SK-N-SH (cell line): ENCODE measurements around the gene PRDM8. TPM values are rescaled to one million over a fixed set of nuclear protein-coding genes. Genes with fewer than 3 reads are reported as not detected.

Experiments used
- CTCF ChIA-PET: fragments of 300-600, 350-600 bp; formaldehyde crosslinking; extraction: SDS; loops from one replicate; lab custom pipeline; 2021; lab: Yijun Ruan, JAX
- POLR2A ChIA-PET: fragments of 350-600 bp; sonication (Branson Sonifier 250); formaldehyde crosslinking; extraction: SDS; loops from one replicate; lab custom pipeline; 2020; ENCODE audit warnings: antibody characterized with exemption, inconsistent platforms; lab: Yijun Ruan, JAX
- DNase-seq: peaks from one replicate; pipeline ENCODE4 v3.0.0; 2012
- H2AFZ ChIP-seq: fragments of 200-600 bp; sonication (generic); 2 replicates; pipeline ENCODE4 v1.8.1; 2016; ENCODE audit warnings: antibody characterized with exemption, mild to moderate bottlenecking, low read depth
- H3F3A ChIP-seq: fragments of 200-600 bp; sonication (generic); replicated peaks from 2 replicates; pipeline ENCODE3; 2016; ENCODE audit warnings: antibody characterized with exemption, mild to moderate bottlenecking; ENCODE audit not compliant: insufficient read depth
- H3K27ac ChIP-seq, 2 experiments: fragments of 200-500 bp in 1 of 2; fragments of 200-600 bp in 1 of 2; sonication (Bioruptor generic) in 1 of 2; sonication (generic), shearing (Covaris generic) in 1 of 2; 2 replicates each; pipeline versions ENCODE4 v1.5.1 to v1.6.1; 2014 to 2016; ENCODE audit warnings: low read depth in 2 of 2, inconsistent platforms in 1 of 2, low read length in 1 of 2, mild to moderate bottlenecking in 1 of 2, mixed read lengths in 1 of 2
- H3K27me3 ChIP-seq: fragments of 200-600 bp; sonication (generic), shearing (Covaris generic); 2 replicates; pipeline ENCODE4 v1.6.1; 2016; ENCODE audit warnings: mixed run types; ENCODE audit not compliant: insufficient read depth
- H3K36me3 ChIP-seq, 2 experiments: fragments of 200-500 bp in 1 of 2; fragments of 200-600 bp in 1 of 2; sonication (Bioruptor generic) in 1 of 2; sonication (generic) in 1 of 2; replicated peaks in 1 of 2; 2 replicates each; pipeline versions ENCODE3 to v1.5.1; 2014 to 2016; ENCODE audit warnings: low read length in 1 of 2, mild to moderate bottlenecking in 1 of 2; ENCODE audit not compliant: insufficient read depth in 2 of 2, control insufficient read depth in 1 of 2
- H3K4me1 ChIP-seq, 2 experiments: fragments of 200-500 bp in 1 of 2; fragments of 200-600 bp in 1 of 2; sonication (Bioruptor generic) in 1 of 2; sonication (generic), shearing (Covaris generic) in 1 of 2; 2 replicates each; pipeline versions ENCODE4 v1.5.1 to v1.6.1; 2014 to 2016; ENCODE audit warnings: low read depth in 1 of 2, low read length in 1 of 2, mixed run types in 1 of 2; ENCODE audit not compliant: insufficient read depth in 2 of 2, control insufficient read depth in 1 of 2
- H3K4me2 ChIP-seq: fragments of 200-600 bp; sonication (generic), shearing (Covaris generic); 2 replicates; pipeline ENCODE4 v1.6.1; 2017; ENCODE audit warnings: mixed run types
- H3K4me3 ChIP-seq, 2 experiments: fragments of 200-500 bp in 1 of 2; fragments of 200-600 bp in 1 of 2; sonication (Bioruptor generic) in 1 of 2; sonication (generic), shearing (Covaris generic) in 1 of 2; 2 replicates each; pipeline versions ENCODE4 v1.5.1 to v1.8.1; 2014 to 2016; ENCODE audit warnings: low read depth in 2 of 2, inconsistent platforms in 1 of 2, low read length in 1 of 2, mild to moderate bottlenecking in 1 of 2, mixed read lengths in 1 of 2, moderate library complexity in 1 of 2
- H3K79me2 ChIP-seq: fragments of 200-600 bp; sonication (generic); 2 replicates; pipeline ENCODE4 v1.8.1; 2017; ENCODE audit warnings: mild to moderate bottlenecking; ENCODE audit not compliant: insufficient read depth
- H3K9ac ChIP-seq: fragments of 200-600 bp; sonication (generic); 2 replicates; pipeline ENCODE4 v1.6.1; 2017; ENCODE audit warnings: mixed run types
- H3K9me2 ChIP-seq: fragments of 200-600 bp; sonication (generic); 2 replicates; pipeline ENCODE4 v1.6.1; 2017; ENCODE audit warnings: mixed run types
- H3K9me3 ChIP-seq: fragments of 200-600 bp; sonication (generic); 2 replicates; pipeline ENCODE4 v1.6.1; 2017; ENCODE audit warnings: mixed run types, mild to moderate bottlenecking, moderate library complexity
- H4K20me1 ChIP-seq: fragments of 200-600 bp; sonication (generic); 2 replicates; pipeline ENCODE4 v1.6.1; 2017; ENCODE audit warnings: mild to moderate bottlenecking, mixed run types; ENCODE audit not compliant: insufficient read depth
- CHD2 ChIP-seq: fragments of 150-350 bp; IDR thresholded peaks from 2 replicates; pipeline ENCODE4 v1.6.1; 2018; ENCODE audit warnings: low read length; ENCODE audit not compliant: partially characterized antibody
- ELF1 ChIP-seq: IDR thresholded peaks from 2 replicates; pipeline ENCODE4 v1.4.0; 2012
- EP300 ChIP-seq, 2 experiments: IDR thresholded peaks; 2 replicates each; pipeline versions ENCODE4 v1.4.0 to v1.6.1; 2012; ENCODE audit warnings: borderline replicate concordance in 1 of 2, low read depth in 1 of 2, low read length in 1 of 2
- EZH2phosphoT487 ChIP-seq: fragments of 200-600 bp; sonication (generic); IDR thresholded peaks from 2 replicates; pipeline ENCODE4 v1.6.1; 2017; ENCODE audit warnings: low read depth, mixed run types, mild to moderate bottlenecking, antibody characterized with exemption, moderate library complexity, borderline replicate concordance
- GABPA ChIP-seq: IDR thresholded peaks from 2 replicates; pipeline ENCODE4 v1.4.0; 2012; ENCODE audit warnings: low read depth, mild to moderate bottlenecking
- MXI1 ChIP-seq: IDR thresholded peaks from 2 replicates; pipeline ENCODE4 v1.6.1; 2012; ENCODE audit warnings: mild to moderate bottlenecking, low read depth, low read length, improper control_type of control experiment
- PBX3 ChIP-seq: IDR thresholded peaks from 2 replicates; pipeline ENCODE4; 2012
- RFX5 ChIP-seq: IDR thresholded peaks from 2 replicates; pipeline ENCODE4 v1.6.1; 2012; ENCODE audit warnings: mild to moderate bottlenecking, improper control_type of control experiment, low read length
- RXRA ChIP-seq: IDR thresholded peaks from 2 replicates; pipeline ENCODE4 v1.4.0; 2012; ENCODE audit warnings: low read depth, mild to moderate bottlenecking, borderline replicate concordance
- SIN3A ChIP-seq: IDR thresholded peaks from 2 replicates; pipeline ENCODE4 v1.6.1; 2012; ENCODE audit warnings: low read depth, mild to moderate bottlenecking, low read length, moderate library complexity, borderline replicate concordance
- SMC3 ChIP-seq: IDR thresholded peaks from 2 replicates; pipeline ENCODE4 v1.6.1; 2012; ENCODE audit warnings: low read depth, low read length, improper control_type of control experiment
- YY1 ChIP-seq: IDR thresholded peaks from 2 replicates; pipeline ENCODE4 v1.4.0; 2012; ENCODE audit warnings: low read depth, mild to moderate bottlenecking
- WGBS: methylation state at CpG from one replicate; pipeline ENCODE4 v1.1.6; 2017; ENCODE audit warnings: low lambda C conversion rate; 5-methylcytosine and 5-hydroxymethylcytosine counted together
- polyA plus RNA-seq, 3 experiments: library from polyadenylated mRNA; depleted of rRNA; stranded (reverse); fragments of >200 nt; gene quantifications; 2 replicates each; pipeline ENCODE4 v1.2.3, GENCODE V29; 2012
- TF ChIP-seq, protein P1 (sequence below): fragments of 150-350 bp; IDR thresholded peaks from 2 replicates; pipeline ENCODE4 v1.6.1; 2017; ENCODE audit warnings: antibody characterized with exemption, low read length, low read depth, borderline replicate concordance
- TF ChIP-seq, protein P2 (sequence below): fragments of 200-600 bp; sonication (generic); IDR thresholded peaks from 2 replicates; pipeline ENCODE4 v1.6.1; 2017; ENCODE audit warnings: antibody characterized with exemption, mild to moderate bottlenecking, moderate library complexity

Gene PRDM8
- polyA plus RNA-seq, 1 of the 3 experiments (the other 2 are of a cell fraction), result 3.5 TPM

DNA sequence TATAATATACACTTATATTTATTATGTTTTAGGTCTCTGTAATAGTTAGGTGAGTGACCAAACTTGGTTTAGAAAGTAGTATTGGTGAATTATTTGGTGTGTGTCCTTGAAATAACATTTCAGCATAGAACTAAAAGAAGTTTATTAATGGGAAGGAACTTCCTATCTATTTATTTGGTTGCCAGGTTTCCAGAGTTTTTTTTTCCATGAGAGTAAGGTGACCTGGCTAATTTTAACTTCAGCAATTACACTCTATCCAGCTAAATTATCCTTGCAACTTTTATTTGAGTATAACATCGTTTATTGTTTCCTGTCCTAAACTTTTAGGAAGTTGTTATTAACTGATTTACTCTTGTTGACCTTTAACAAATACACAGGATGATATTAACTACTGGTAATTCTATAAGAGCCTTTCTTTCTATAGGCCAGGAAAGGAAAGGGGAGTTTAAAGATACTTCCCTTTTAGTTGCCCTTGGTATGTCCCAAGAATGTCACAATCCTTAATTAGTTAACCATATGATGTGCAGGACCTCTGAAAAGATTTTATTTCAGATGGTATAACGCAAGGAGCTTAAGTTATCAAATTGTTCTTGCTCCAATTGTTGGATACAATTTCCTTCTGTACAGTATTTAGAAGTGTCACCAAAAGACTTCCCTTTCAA, 18.9 kb downstream of the PRDM8 start:
- Histone ChIP-seq H2AFZ (no peak overlapping the region), H3K27me3 (no peaks in the 10 kb centered on the region), H3F3A (peaks cover 33% of the 10 kb centered on the region), H3K4me3 (no peak overlapping the region), H3K36me3 (no peaks in the 10 kb centered on the region), H3K4me1 (peaks cover 7 to 8% of the 10 kb centered on the region in 2 experiments; a peak in 2 of 4 replicates), H3K79me2 (no peaks in the 10 kb centered on the region), H3K9me2 (no peaks in the 10 kb centered on the region), H3K27ac (no peak overlapping the region), H3K4me2 (no peak overlapping the region), H3K9me3 (no peaks in the 10 kb centered on the region), H4K20me1 (no peaks in the 10 kb centered on the region), H3K9ac (no peak overlapping the region)
- POLR2A ChIA-PET, result no interaction called here
- DNase-seq, result no peak
- CTCF ChIA-PET, result interaction anchor here (0.6 to 7.3 kb wide), 20 partner anchors 15 to 1277 kb away, joined by 3 to 79 read pairs (median 3); partner anchors contain the start of genes CFAP299 and PAQR3
- 62% methylated on average over 2 of the region's 2 CpGs for WGBS
- TF ChIP-seq SMC3 (no peak), MXI1 (no peak), RFX5 (no peak), ELF1 (no peak), SIN3A (no peak), EZH2phosphoT487 (no peak), CHD2 (no peak), RXRA (no peak), EP300 (IDR thresholded peaks at IDR 0.05; ENCODE audit: borderline replicate concordance in 1 of 2, low read depth in 1 of 2, low read length in 1 of 2) (no peak), GABPA (no peak), PBX3 (no peak), YY1 (no peak)
- TF ChIP-seq, protein P1, sequence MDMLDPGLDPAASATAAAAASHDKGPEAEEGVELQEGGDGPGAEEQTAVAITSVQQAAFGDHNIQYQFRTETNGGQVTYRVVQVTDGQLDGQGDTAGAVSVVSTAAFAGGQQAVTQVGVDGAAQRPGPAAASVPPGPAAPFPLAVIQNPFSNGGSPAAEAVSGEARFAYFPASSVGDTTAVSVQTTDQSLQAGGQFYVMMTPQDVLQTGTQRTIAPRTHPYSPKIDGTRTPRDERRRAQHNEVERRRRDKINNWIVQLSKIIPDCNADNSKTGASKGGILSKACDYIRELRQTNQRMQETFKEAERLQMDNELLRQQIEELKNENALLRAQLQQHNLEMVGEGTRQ, result no peak
- TF ChIP-seq, protein P2, sequence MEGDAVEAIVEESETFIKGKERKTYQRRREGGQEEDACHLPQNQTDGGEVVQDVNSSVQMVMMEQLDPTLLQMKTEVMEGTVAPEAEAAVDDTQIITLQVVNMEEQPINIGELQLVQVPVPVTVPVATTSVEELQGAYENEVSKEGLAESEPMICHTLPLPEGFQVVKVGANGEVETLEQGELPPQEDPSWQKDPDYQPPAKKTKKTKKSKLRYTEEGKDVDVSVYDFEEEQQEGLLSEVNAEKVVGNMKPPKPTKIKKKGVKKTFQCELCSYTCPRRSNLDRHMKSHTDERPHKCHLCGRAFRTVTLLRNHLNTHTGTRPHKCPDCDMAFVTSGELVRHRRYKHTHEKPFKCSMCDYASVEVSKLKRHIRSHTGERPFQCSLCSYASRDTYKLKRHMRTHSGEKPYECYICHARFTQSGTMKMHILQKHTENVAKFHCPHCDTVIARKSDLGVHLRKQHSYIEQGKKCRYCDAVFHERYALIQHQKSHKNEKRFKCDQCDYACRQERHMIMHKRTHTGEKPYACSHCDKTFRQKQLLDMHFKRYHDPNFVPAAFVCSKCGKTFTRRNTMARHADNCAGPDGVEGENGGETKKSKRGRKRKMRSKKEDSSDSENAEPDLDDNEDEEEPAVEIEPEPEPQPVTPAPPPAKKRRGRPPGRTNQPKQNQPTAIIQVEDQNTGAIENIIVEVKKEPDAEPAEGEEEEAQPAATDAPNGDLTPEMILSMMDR, result no peak
- TF ChIP-seq, all 33 proteins: peak for 0
